ENCODE data around the gene HELZ2.

HELZ2 gene

GRCh38 chr20:63545814-63546213, 28.2 kb downstream of the HELZ2 start:
- Histone ChIP-seq H3K4me3 (no peak overlapping the region), H3K27ac (no peak overlapping the region)
- TF ChIP-seq CTCF (IDR thresholded peaks at IDR 0.05): no peak
- no peak for DNase-seq (ENCODE audit: low spot score)

GRCh38 chr20:63544958-63545516, 29.0 kb downstream of the HELZ2 start:
- no peak overlapping the region for H3K27ac ChIP-seq
- TF ChIP-seq CTCF (IDR thresholded peaks at IDR 0.05): no peak
- no peak for DNase-seq (ENCODE audit: low spot score)
- no peak overlapping the region for H3K4me3 ChIP-seq

GRCh38 chr20:63544241-63544957, 29.6 kb downstream of the HELZ2 start:
- no peak overlapping the region for H3K27ac ChIP-seq
- no peak overlapping the region for H3K4me3 ChIP-seq
- no peak for DNase-seq (ENCODE audit: low spot score)
- no peak for TF ChIP-seq CTCF (IDR thresholded peaks at IDR 0.05)

GRCh38 chr20:63543733-63544132, 30.3 kb downstream of the HELZ2 start:
- Histone ChIP-seq H3K4me3 (no peak overlapping the region), H3K27ac (no peak overlapping the region)
- no peak for TF ChIP-seq CTCF (IDR thresholded peaks at IDR 0.05)
- no peak for DNase-seq (ENCODE audit: low spot score)

GRCh38 chr20:63543131-63543530, 30.9 kb downstream of the HELZ2 start:
- no peak for DNase-seq (ENCODE audit: low spot score)
- no peak overlapping the region for H3K27ac ChIP-seq
- H3K4me3 ChIP-seq: no peak overlapping the region
- no peak for TF ChIP-seq CTCF (IDR thresholded peaks at IDR 0.05)

- DNase-seq (ENCODE audit: low spot score): no peak
- no peak overlapping the region for H3K4me3 ChIP-seq
- TF ChIP-seq CTCF (IDR thresholded peaks at IDR 0.05): no peak
- no peak overlapping the region for H3K27ac ChIP-seq
These were observed 31.3 kb downstream of the HELZ2 start for GRCh38 chr20:63542696-63543095.

- H3K27ac ChIP-seq: no peak overlapping the region
- no peak for DNase-seq (ENCODE audit: low spot score)
- no peak overlapping the region for H3K4me3 ChIP-seq
- no peak for TF ChIP-seq CTCF (IDR thresholded peaks at IDR 0.05)
These were observed 31.9 kb downstream of the HELZ2 start for GRCh38 chr20:63542031-63542559.

Data from coronary artery (tissue), 2 donors.